NCI-H2227 (cell line): ENCODE measurements around the gene COL19A1.

Source experiments
- DNase-seq: peaks from one replicate; lab custom pipeline; 2025; ENCODE audit not compliant: unreplicated experiment; lab: John Stamatoyannopoulos, UW

The COL19A1 gene

DNA sequence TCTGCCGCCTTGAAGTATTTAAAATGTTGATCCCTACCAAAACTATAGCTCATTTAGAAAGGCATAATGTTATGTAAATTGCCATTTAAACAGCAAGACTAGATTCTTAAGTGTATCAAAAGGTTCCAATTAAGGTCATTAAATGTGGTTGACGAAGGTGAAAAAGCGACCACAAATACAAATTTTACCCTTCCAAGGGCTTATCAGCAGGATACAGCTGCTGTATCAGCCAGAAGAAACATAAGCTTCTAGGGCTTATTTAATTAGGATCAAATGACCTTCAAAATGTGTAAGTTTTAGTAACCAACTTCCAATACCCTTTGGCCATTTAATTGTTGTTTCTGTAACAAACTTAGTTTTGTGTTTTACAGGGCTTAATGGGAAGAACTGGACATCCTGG is 296.6 kb downstream of the COL19A1 start:
- DNase-seq = no peak

GRCh38 chr6:70163795-70164194 is 297.4 kb downstream of the COL19A1 start:
- no peak for DNase-seq

DNA sequence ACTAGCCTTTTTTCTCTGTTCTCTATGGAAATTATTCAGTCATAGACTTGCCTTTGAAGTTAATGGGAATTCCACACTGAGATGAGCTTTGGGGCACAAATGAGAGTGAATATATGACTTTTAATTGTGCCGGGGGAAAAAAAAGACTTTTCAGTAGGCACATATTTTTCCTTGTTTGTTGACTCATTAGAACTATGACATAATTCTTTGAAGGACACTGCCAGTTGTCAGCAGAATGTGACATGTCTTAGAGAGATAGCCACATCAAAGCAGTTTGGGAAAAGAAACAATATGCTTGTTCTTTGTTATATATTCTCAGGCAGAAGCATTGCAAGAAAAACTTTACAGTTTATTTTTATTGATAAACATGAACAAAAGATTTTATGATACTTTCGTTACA is 298.2 kb downstream of the COL19A1 start:
- DNase-seq = no peak

GRCh38 chr6:70166088-70166958 is 300.0 kb downstream of the COL19A1 start:
- DNase-seq = peak; percentile 73

- DNase-seq = peak; percentile 62
Measured at GRCh38 chr6:70168681-70169377, 302.5 kb downstream of the COL19A1 start.

- no peak for DNase-seq
Measured at GRCh38 chr6:70171236-70171635, 304.9 kb downstream of the COL19A1 start.

DNA sequence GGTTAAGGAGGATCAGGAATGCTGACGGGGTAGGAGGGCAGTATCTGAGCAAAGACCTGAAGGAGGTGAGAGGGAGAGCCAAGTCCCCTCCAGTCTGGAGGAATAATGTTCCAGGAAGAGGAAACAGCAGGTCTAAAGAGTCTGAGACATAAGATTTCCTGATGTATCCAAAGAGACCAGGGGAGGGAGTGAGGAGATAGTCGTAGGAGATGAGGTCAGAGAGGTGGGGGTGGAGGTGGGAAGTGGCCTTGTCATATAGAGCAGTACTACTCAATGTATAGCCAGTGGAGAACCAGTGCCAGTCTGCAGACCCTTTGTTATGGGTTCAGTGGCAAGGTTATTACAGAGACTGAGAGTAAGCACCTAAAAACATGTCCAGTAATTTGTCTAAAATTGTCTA is 305.9 kb downstream of the COL19A1 start:
- DNase-seq = no peak

GRCh38 chr6:70175770-70176169 is 309.4 kb downstream of the COL19A1 start:
- DNase-seq = no peak

GRCh38 chr6:70176842-70177550 is 310.6 kb downstream of the COL19A1 start:
- DNase-seq = no peak

DNA sequence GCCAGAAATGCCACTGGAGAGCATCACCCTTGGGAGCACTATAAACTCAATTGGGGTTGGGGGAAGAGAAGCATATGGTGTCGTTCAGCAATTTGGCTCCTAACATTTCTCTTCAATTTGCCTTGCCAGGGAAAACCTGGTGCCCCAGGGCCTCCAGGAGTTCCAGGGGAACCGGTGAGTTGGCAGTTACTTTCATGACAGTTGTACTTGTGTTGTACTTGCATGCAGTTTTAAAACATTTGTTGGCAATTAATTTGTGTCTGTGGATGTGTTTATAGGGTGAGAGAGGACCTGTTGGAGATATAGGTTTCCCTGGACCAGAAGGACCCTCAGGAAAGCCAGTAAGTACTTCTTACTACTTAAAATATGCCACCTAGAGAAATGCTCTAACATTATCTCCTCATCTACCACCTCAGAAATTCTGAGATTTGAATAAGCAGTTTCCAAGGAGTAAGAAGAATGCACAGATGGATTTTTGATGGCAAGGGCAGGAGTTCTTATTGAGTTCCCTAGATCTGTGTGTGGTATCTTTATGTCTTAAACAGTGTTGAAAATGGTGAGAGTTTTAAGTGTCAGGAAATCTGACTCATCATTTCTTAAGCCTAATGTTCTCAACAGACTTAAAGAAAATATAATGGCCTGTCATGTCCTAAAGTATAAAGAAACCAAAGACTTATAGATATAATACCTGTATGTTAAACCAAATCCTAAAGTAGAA is 314.0 kb downstream of the COL19A1 start:
- DNase-seq = no peak

DNA sequence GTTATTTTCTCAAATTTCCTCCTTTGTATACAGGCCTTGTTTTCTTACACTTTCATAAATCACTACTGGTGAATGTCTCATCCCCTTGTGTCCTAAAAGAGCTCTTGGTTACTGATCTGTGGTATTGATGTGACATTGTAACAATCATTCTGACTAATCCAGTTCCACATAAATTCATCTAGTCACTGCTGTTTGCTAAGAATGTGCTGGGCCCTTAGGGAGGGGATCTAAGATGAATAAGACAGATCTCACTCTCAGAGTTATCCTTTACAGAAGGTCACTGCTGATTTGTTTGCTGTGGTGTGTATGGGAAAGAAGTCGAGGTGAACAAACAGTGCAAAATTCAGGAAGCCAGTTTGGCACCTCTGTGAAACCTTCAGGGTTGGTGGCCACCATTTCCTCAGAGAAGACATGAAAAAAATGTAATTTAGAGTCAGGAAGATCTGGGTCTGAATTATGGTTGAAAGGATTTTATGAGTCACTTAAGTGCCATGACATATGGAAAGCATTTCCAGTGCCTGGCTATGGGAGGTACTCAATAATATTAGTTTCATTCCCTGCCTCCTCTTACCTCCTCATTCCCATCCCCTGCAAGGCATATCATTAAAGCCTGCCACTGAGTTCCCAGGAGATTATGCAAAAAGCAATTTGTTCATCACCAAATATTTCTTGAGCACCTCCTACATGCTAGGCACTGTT is 314.7 kb downstream of the COL19A1 start:
- DNase-seq = no peak

GRCh38 chr6:70183538-70183937 is 317.2 kb downstream of the COL19A1 start:
- DNase-seq = no peak

DNA sequence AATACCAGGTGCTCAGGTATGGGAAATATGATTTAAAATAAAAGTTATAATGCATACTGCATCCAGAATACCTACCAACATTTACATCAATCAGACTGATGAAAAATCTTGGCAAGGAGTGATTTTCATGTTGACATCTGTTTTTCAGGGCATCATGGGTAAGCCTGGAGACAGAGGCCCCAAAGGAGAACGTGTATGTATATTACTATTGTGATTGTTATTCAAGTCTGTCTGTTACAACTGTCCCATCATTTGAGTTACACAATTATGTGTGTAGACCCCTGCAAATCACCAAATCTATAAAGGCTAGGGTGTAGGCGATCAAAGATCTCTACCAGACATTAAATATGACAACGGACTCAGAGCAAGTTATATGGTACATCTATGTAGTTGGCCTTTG is 318.4 kb downstream of the COL19A1 start:
- no peak for DNase-seq

DNA sequence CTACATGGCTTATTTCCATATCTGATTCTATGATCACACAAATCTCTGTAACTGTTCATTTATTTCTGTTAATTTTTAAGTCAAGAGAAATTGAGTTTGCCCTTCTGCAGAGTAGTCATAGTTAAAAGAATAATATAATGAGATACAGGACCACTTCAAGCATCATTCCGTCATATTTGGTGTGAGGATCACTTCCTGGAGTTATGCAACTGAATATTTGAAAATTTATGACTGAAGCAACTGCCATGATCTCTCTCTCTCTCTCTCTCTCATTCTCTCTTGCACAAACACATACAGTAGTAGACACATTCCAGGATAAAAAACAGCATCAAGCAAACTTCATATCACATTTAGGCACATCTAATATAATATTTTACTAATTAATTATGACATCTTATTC is 320.1 kb downstream of the COL19A1 start:
- no peak for DNase-seq

DNA sequence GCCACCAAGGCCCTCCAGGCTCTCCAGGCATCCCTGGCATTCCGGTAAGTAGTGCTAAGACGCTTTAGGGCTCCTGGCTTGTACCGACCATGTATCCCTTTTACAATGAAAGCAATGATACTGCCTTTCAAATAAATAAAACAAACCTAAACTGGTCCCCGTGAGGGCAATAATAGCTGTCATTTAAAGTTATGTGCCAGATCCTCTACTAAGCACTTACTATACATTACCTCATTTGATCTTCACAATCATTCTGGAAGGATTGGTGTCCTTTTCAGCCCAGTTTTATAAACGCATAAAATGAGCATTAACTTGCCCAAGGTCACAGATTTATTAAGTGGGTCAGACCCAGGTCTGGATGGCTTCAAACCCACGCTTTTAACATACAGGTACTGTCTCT is 321.8 kb downstream of the COL19A1 start:
- no peak for DNase-seq

GRCh38 chr6:70194421-70194820 is 328.1 kb downstream of the COL19A1 start:
- DNase-seq = no peak

DNA sequence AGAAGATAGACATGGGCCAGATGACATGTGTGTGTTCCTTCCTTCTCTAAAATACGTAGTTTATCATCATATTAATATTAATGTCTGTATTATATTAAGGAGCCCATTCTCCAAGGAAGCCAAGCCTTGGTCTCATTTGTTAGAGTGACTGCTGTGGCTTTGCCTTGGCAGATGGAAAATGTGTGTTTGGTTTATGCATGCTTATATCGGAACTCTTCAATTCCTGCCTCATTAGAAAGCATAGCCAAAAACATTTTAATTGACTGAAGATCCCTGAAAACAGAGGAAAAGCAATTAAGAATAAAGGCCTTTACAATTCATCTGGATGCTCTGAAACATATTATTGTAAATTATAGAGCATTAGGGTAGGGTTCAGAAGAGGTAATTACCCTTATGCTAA is 330.2 kb downstream of the COL19A1 start:
- DNase-seq = no peak

DNA sequence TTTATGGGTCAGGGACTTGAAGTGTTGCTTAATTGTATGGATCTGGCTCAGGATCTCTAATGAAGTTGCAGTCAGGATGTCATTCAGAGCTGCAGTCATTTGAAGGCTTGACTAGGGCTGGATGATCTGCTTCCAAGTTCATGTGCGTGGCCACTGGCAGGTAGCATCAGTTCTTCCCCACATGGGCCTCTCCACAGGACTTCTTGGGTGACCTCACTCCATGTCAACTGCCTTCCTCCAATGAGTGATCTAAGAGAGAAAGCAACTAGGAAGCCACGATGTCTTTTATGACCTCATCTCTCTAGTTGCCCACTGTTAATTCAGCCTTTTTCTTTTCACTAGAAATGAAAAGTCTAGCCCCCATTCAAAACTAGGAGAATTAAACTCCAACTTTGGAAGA is 332.4 kb downstream of the COL19A1 start:
- no peak for DNase-seq

- DNase-seq = no peak
Measured at GRCh38 chr6:70208235-70208790, 342.0 kb downstream of the COL19A1 start.

DNA sequence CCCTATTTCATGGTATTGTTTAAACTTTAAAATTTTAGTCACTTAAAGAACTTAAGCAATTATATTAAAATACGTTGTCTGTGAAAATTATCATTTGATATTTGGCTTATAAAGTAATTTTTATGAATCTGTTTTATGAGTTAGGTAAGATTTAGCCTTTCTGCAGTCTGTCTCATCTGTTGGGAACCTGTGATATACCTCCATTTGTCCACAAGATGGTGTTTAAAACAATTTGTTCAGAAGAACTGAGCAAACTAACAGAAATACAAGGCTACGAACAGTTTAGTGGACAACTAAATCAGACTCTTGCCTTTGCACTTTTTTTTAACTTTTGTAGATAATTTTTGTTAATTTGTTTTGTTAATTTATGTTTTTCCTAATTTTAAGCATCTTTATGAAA is 344.1 kb downstream of the COL19A1 start:
- DNase-seq = peak; percentile 14
